NCI-H2171 treated with DMSO at 0.1 percent for 48 hours (cell line): ENCODE measurements around the gene EXOSC7.
"Not testable (repeated sequence)": the region's sequence is repeated elsewhere in the genome, so short reads cannot be mapped to it uniquely, and the experiment has no call there.

Source experiments
- DNase-seq: peaks from one replicate; lab custom pipeline; 2025; lab: John Stamatoyannopoulos, UW

The EXOSC7 gene

DNA sequence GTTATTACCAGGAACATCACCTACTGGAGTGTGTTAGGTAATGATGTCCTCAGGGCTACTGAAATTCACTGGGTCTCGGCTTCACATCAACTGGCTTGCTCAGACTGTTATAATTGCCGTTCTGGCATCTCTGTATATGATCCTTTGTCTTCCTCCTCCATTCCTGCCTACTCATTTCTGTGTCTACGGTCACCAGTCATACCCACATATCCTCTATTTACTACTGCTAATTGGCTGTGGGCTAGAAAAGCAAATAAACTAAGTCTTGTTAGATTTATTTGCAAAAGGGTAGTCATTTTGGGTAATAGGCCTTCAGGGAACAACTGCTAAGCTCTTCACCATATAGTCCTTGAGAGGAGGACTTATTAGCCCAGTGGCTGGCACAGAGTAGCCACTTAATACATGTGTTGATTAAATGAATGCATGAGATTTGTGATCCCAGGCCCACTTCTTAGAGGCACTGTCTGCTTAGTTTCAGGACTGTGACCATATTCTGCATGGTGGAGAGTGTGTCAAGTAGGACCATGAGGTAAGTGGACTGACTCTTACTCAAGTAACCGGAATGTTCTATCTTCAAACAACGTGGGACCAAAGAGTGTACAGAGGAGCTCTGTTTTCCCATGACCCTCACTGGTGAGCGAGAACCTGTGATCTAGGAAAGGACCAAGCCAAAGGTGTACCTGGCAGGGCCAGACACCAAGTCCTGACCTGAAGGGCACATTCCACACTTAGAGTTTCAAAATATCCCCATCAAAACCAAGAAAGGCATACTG is 13.2 kb upstream of the EXOSC7 start:
- no peak for DNase-seq

GRCh38 chr3:44963571-44964325 is 12.3 kb upstream of the EXOSC7 start:
- no peak for DNase-seq

- no peak for DNase-seq
These were observed 10.9 kb upstream of the EXOSC7 start for GRCh38 chr3:44965165-44965564.

DNA sequence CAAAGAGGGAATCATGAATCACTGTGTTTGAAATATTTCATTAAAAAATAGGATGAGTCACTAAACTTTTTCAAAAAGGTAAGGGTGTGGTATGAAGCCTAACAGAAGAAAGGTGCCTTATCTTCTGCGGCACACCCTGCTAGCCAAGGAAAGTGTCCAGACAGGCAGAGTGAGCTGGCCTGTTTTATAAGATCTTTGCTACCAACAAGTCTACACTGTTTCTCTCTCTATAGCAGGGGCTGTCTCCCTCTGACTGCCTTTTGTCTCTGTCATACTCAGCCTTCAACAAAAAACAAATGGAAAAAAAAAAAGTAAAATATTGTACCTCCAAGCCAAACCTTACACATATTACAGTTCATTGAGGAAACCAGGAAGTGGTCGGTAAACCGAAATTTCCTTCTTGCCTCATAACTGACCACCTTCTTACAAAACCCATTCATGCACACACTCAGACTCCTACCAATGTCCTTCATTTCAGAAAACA is 9.2 kb upstream of the EXOSC7 start:
- DNase-seq, result no peak

- DNase-seq, result no peak
These were observed 7.6 kb upstream of the EXOSC7 start for GRCh38 chr3:44968447-44968858.

DNA sequence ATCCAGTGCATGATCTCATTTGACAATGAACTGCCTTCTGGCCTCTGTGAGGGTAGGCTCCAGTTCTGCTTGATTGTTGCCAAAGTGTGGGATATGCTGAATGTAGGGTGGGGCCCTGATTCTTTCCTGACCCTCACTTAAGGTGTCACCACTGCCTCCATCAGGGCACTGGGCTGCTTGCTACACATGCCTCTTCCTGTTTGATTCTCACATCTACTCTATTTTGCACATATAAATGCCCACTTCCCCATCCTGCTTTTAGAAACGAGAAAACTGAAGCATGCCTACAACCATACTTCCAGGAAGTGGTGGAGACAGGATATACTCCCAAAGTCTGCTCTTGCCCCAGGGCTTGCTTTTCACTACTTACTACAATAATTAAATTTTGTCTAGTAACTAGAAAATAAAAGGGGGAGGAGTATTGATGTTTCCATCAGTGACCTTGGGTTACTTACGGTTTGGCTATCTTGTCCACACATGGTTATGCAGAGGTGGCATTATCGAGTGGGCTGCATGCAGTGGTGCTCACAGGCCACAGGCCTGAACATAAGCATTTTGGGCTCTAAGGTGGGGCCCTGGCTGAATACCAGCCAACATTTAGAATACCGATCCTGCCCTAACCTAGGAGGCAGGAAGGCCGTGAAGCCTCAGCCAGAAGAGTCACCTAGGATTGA is 6.8 kb upstream of the EXOSC7 start:
- DNase-seq, result no peak

DNA sequence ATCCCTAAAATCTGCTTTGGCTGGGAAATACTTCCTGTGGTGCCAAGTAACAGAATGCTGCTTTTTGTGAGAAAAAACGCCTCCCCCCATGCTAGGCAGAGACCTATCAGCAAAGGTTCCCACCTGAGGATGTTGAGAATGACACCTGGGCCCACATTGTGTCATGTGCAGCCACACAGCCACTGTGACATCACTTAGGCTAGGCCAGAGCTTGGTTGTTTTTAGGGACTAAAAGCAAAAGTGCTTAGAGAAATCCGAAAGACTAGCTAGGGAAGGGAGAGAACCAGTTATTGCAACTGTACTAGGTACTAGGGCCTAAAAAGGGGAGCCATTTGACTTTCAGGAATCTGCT is 6.2 kb upstream of the EXOSC7 start:
- DNase-seq, result no peak

GRCh38 chr3:44970926-44971490 is 5.0 kb upstream of the EXOSC7 start:
- DNase-seq, result no peak

GRCh38 chr3:44974416-44974815 is 1.6 kb upstream of the EXOSC7 start:
- no peak for DNase-seq

DNA sequence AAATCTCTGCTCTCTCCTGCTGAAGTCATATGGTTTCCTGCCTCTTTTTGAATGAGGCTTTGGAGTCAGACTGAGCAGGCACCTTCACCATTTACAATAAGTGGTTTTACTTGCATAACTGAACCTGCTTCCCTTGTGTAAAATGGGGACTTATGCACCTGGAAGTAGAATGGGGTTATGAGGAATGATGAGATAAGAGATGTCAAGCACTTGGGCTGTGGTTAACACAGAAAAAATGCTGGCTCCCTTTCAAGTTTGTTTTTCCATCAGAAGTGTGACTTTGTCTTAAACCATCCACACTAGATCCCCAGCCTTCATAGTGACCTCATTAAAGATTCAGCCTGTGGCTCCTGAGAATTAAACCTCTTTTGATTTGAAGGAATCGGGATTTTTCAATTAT is 5.2 kb downstream of the EXOSC7 start:
- no peak for DNase-seq

DNA sequence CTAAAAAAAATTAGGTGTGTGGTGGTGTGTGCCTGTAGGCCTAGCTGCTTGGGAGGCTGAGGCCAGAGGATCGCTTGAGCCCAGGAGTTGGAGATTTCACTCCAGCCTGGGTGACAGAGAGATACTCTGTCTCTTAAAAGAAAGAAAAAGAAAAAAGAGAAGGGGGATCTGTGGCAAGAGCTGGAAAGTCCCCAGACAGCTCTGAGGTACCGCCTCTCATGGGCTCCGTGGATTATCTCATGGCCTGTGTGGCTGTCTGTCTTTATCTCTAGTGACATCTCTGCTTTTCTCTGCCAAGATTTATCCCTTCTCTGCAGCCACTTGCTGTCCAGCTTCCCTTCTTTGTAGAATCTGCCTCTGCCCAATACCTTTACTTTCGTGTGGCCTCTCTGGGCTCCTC is 5.7 kb downstream of the EXOSC7 start:
- DNase-seq, result no peak

- DNase-seq, result no peak
These were observed 6.8 kb downstream of the EXOSC7 start for GRCh38 chr3:44982817-44983216.

GRCh38 chr3:44983484-44983941 is 7.5 kb downstream of the EXOSC7 start:
- DNase-seq, result no peak

DNA sequence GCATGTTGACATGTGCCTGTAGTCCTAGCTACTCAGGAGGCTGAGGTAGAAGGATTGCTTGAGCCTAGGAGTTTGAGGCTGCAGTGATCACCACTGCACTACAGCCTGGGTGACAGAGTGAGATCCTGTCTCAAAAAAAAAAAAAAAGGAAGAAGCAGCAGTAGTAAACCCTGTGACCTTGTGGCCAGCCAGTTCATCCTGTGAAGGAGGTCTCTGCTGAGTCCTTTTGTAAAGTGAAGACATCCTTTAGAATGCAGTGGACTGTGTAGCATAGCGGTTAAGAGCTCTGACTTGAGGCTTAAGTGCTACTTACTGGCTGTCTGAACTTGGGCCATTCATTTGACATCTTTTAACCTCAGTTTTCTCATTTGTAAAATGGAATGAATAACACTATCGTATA is 8.3 kb downstream of the EXOSC7 start:
- DNase-seq, result no peak

DNA sequence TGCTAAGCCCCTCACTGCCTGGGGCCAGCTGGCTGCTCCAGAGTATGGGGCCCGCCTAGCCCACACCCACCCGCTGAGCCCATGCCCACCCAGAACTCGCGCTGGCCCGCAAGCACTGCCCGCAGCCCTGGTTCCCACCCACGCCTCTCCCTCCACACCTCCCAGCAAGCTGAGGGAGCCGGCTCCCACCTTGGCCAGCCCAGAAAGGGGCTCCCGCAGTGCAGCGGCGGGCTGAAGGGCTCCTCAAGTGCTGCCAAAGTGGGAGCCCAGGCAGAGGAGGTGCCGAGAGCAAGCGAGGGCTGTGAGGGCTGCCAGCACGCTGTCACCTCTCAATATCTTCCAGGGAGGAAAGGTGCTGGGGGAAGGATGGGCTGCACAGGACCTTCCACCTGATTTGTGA is 10.3 kb downstream of the EXOSC7 start:
- not testable (repeated sequence) for DNase-seq

DNA sequence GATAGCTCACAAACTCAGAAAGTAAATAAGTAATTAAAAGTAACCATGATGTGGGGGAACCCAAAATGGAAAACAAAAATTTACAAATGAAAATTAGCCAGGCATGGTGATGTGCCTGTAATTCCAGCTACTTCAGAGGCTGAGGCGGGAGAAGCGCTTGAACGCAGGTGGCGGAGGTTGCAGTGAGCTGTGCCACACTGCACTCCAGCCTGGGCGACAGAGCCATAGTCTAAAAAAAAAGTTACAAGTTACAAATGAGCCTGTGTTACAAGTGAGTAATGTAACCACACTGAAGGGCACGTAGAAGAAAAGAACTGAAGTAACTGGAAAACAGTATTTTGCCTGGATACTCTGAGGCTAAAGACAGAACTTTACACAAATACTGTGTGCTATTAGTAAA is 11.3 kb downstream of the EXOSC7 start:
- DNase-seq, result no peak

- no peak for DNase-seq
These were observed 12.0 kb downstream of the EXOSC7 start for GRCh38 chr3:44988073-44988472.

GRCh38 chr3:44989141-44989540 is 13.1 kb downstream of the EXOSC7 start:
- no peak for DNase-seq

DNA sequence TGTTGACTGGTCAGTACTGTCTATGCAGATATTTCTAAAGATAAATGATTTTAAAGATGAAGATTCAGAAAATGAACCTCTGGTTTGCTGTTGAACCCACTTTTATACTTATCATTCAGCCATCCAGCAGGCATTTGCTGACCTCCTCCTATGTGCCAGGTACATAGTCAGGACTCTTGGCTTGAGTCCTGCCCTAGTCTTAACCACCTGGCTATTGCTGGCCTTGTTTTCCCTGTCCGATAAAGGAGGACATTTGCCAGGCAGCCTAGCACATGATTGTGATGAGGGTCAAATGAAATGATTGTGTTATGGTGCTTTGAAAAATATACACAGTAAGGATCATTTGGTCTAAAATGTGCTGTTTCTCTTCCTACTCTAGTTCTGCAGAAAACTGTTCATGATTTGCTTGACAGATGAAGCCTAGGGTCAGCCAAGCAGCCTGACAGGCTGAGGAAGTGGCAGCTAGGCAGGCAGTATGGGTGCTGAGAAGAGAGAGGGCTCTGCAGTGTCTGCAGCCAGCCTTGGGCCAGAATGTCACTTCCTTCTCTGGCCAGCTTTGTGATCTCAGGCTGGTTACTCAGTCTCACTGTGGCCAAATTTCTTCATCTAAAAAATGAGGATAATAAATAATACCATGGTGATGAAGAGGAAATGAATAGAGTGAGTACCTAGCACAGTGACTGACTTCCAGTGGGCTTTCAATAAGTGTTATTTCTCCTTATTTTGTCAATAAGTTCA is 13.8 kb downstream of the EXOSC7 start:
- no peak for DNase-seq

GRCh38 chr3:44991326-44991725 is 15.3 kb downstream of the EXOSC7 start:
- no peak for DNase-seq

DNA sequence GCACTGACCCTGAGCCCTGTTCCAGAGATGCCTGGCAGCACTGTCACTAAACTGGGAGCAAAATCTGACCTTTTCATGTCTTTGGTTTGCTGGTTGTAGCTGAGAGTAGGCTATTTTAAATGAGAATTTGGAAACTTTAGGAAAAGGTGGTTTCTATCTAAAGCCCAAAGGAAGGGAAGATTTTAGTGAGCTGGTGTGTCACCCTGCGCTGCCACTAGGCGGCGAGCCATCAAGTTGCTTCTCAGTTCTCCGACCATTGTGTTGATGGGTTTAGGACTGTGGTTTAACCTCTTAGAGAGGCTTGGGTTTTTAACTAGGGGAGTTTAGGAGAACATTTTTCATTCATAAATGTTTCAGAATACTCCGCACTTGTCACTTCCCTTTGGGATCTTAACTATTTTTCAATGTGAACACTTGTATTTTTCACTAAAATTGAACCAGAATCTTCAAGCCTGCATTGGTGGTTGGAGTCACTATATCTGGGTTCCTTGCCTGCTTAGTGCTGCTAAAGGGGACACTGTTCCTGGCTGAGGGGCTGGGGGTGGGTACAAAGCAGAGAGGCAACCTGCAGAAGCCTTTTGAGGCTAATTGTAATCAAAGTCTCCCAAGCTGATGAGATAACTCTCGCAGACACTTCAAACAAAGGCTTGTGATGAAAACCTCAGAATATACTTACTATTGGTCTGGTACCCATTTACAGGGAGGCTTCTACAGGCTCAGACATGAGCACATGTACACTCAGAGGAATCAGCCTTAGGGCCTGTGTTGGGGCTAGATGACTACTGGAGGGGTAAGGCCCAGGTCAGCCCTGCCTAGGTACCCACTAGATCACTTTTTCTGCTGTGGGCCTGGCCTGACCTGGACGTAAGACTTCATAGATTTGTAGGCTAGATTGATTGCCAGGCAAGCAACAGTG is 16.8 kb downstream of the EXOSC7 start:
- DNase-seq, result no peak
